AG10803 (cell line): ENCODE results near the gene PDE1C.
A peak's percentile ranks its signal among the peaks of the same experiment; 100 is the strongest.

Experiments
- DNase-seq: peaks from one replicate; pipeline ENCODE4 v3.0.0; 2010; ENCODE audit warnings: low read depth
- H3K4me3 ChIP-seq: 2 replicates; pipeline ENCODE4 v1.5.1; 2011; ENCODE audit warnings: mild to moderate bottlenecking, low read length, control low read depth
- TF ChIP-seq, protein P1 (sequence below): conservative IDR thresholded peaks from 2 replicates; pipeline ENCODE4 v1.5.1; 2011; ENCODE audit warnings: mild to moderate bottlenecking, low read length, control low read depth, inconsistent platforms

The PDE1C gene

DNA sequence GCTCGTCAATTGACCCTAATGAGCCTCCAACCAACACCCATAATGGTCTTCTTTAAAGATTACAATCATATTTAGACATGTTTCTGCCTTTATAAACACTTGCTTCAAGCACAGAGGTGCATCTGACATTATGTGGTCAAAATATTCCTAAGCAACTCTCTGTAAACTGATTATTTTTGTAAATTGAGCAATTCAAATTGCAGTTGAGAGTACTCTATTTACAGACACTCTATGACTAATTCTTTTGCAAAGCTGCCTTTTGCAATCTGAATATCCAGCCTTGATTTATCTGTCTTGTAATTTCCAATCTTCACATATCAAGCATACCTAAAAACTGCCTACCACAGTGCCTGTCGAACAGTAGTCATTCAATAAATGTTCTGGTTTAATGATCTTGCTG is 112.0 kb downstream of the PDE1C start:
- TF ChIP-seq, protein P1, sequence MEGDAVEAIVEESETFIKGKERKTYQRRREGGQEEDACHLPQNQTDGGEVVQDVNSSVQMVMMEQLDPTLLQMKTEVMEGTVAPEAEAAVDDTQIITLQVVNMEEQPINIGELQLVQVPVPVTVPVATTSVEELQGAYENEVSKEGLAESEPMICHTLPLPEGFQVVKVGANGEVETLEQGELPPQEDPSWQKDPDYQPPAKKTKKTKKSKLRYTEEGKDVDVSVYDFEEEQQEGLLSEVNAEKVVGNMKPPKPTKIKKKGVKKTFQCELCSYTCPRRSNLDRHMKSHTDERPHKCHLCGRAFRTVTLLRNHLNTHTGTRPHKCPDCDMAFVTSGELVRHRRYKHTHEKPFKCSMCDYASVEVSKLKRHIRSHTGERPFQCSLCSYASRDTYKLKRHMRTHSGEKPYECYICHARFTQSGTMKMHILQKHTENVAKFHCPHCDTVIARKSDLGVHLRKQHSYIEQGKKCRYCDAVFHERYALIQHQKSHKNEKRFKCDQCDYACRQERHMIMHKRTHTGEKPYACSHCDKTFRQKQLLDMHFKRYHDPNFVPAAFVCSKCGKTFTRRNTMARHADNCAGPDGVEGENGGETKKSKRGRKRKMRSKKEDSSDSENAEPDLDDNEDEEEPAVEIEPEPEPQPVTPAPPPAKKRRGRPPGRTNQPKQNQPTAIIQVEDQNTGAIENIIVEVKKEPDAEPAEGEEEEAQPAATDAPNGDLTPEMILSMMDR, result no peak
- no peak overlapping the region for H3K4me3 ChIP-seq
- DNase-seq, result peak; percentile 67

DNA sequence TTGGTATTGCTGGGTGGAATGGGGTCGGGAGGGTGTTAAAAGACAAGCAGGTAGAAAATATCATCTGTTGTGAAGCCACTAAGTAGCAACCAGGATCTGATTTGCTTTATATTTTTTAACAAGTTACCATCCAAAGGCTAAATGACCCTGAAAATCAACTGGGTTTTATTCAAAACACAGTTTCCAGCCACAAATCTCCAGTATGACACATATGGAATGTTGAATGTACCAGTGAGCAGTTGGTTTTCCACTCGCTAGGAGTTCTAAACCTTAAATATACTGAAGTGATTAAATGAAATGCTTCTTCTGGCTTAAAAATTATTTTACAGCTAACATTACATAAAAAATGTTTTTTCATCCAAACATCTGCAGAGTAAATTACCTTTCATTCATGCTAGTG is 112.5 kb downstream of the PDE1C start:
- no peak for DNase-seq
- no peak overlapping the region for H3K4me3 ChIP-seq
- TF ChIP-seq, protein P1, result no peak

DNA sequence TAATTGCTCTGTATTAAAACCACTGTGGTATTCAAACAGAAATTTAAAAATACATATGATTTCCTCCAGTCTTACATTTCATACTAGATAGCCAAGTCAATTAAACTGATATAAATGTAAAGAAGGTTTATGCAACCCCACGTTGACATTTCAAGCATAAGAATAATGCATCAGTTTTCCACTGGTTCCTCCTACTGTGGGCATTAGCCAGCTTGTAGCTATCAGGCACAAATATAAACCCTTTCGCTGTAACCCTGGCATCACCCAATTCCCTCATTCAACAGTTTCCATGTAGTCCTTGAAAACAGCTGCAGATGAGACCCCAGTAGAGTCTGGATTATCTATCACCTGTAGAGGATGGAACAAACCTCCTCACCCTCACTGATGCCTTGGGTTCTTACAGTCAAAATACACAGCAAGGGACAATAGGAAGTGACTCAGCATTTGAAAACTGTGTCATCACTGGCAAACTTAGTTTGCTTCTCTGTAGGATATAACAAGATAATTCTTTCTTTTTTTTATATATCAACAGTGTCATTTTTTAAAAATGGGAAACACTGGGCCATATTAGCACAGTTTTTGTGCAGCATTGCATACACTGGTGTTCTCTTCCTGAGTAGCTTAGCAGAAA is 113.0 kb downstream of the PDE1C start:
- H3K4me3 ChIP-seq, result no peak overlapping the region
- TF ChIP-seq, protein P1, result no peak
- DNase-seq, result peak; percentile 42

DNA sequence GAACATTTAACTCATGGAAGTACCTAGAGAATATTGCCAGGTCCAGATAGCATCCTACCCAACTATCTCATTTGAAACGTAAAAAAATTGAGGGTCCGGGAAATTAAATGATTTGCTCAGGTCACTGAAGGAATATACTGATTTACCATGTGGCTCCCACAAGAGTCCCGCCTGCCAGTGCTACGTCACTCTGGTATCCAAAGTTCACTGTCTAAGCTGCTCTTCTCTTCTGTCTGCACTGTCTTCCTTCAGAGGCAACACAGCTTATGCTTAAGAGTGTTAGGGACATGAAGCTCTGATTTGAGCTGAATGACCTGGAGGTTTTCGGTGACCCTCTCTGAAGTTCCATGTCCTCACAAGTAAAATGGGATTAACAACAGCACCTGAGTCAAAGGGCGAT is 114.6 kb downstream of the PDE1C start:
- TF ChIP-seq, protein P1, result no peak
- DNase-seq, result no peak
- H3K4me3 ChIP-seq, result no peak overlapping the region

DNA sequence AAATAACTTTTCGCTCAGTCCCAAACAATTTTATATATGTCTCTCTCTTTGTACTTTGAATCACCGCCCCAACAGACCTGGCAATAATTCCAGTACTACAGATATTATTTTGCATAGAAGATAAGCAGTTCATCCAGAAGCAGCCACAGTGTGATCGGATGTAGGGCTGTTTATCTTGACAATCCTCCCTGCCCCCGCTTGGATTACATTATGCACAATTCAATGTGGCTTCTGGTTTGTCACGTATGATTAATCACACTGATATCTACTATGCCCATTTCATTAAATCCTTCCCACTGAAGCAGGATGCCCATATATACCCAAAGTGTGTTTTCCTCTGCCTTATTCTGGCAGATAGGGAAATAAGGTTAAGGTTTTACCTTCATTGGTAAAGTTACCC is 115.2 kb downstream of the PDE1C start:
- TF ChIP-seq, protein P1, result no peak
- no peak overlapping the region for H3K4me3 ChIP-seq

DNA sequence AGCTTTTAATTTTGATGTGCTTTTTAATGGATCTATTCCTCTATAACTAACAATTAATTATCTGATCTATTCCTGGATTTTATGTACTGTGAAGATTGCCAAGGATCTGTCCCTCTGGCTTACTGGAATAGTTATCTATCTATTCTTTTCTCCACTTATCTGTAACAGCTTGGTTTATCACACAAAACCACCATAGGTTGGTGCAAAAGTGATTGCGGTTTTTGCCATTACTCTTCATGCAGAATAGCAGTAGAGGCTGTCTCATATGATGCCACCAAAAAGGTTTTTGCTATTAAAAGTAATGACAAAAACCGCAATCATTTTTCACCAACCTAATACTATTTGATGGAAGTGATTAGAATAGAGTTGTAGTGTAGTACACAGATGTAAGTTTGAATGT is 115.7 kb downstream of the PDE1C start:
- no peak overlapping the region for H3K4me3 ChIP-seq
- DNase-seq, result no peak
- TF ChIP-seq, protein P1, result no peak

More for the DNA sequence above, 115.2 kb downstream of the PDE1C start:
- no peak for DNase-seq

DNA sequence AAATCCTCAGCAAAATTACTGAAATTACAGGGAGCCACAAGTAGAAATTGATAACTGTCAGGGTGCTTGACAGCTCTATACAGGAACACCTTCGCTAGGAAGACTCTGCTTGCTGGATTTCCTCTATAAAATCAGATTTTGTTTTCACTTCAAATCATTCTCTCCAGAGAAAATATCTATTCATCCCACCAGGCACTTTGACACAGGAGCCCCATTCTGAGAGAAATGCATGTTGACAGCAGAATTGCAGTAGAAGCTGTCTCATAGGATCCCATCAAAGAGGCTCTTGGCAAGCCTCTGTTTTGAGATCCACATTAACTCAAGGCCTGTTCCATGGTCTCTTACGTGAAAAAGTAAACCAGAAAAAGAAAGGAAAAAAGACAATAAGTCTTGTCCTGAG is 116.8 kb downstream of the PDE1C start:
- no peak for DNase-seq
- TF ChIP-seq, protein P1, result no peak
- H3K4me3 ChIP-seq, result no peak overlapping the region
